Pulmonary artery endothelial cell (primary cell): Measurements from ENCODE around the gene VWC2L. TPM values are rescaled to one million over a fixed set of nuclear protein-coding genes. Genes with fewer than 3 reads are reported as not detected.

Experiments
- DNase-seq: peaks from one replicate; pipeline ENCODE4 v3.0.0-alpha.2; 2011; ENCODE audit warnings: low read depth, low spot score
- total RNA-seq: library from RNA; depleted of rRNA; stranded (reverse); fragments of >200 nt; gene quantifications from 2 replicates; pipeline ENCODE4 v1.2.3, GENCODE V29; 2014

Gene VWC2L
- total RNA-seq, 1 donor from 2014 or later, result not detected

DNA sequence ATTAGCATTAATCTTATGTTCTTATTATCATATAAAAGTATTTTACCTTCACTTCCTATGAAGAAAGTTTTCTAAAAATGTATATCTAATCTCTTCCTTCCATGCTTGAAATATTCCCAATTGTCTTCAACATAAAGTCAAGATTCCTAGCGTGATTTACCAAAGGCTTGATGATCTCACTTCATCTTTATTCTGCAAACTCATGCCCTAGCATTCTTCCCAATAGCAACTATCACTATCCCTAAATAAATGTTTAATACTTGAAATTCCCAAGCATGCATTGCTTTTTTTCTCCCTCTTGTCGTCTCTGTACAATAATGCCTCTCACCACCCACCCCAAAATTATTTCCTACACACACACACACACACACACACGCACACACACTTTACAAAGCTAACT lies 125.8 kb downstream of the VWC2L start:
- DNase-seq, result no peak

DNA sequence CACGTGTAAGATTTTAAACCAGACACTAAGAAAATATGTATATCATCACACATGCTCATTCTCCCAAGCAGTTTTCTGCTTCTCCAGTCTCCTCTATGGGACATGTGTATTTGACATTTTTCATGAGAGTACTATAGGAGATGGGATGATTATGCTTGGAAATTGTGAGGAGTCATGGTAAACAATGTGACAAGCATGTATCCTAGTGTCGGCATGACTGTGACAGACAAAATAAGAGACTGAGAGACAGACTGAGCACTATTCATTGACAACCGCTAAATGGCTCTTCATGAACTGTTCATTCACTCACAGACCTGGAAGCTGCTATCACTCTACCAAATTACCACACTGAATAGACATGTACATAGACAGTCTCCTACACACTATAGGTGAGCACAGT lies 127.1 kb downstream of the VWC2L start:
- DNase-seq, result no peak

GRCh38 chr2:214542295-214542694 lies 131.4 kb downstream of the VWC2L start:
- DNase-seq, result no peak

DNA sequence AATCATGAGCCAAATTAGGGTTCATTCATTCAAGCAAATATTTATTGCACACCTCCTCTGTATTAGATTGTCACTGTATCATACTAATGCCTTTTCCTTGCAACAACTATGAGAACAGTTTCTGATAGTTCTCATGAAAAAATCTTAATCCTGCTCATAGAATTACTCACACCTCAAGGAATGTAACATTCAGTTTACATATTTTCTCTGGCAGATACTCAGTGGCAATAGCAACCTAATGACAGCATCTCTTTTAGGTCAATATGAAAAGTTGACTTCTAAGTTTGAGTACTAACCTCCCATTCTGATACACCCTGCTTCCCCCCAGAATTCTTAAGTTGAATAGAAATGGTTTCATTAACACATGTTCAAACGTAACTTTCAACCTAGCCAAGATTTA lies 132.0 kb downstream of the VWC2L start:
- DNase-seq, result no peak

GRCh38 chr2:214543386-214543955 lies 132.6 kb downstream of the VWC2L start:
- DNase-seq, result no peak

DNA sequence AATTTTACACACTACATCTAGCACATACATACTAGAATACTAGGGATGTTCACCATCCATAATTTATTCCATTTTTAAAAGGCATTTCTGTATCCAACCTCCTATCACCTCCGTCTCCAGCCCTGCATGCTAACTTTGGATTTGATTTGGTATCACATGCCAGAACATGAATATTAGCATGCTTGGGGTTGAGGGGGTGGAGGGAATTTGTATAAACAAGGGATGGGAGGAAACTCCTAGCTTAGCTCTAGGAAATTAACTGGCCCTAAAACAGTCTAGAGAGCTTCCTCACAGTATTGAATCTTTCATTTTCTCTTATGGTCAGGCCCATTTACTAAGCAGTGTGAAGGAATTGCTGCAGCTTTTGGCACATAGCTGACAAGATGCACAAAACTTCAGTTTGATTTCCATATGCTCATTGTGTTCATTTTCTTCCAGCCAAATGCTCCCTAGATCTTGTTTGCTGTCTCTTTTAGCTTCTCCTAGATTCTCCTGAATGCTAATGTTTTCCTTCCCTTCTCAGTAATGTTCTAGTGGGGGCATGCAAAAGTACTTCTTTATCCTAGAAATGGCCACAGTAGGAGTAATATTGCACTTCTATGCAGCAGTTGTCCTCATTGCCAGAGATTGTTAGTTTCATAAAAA lies 135.2 kb downstream of the VWC2L start:
- DNase-seq, result no peak

DNA sequence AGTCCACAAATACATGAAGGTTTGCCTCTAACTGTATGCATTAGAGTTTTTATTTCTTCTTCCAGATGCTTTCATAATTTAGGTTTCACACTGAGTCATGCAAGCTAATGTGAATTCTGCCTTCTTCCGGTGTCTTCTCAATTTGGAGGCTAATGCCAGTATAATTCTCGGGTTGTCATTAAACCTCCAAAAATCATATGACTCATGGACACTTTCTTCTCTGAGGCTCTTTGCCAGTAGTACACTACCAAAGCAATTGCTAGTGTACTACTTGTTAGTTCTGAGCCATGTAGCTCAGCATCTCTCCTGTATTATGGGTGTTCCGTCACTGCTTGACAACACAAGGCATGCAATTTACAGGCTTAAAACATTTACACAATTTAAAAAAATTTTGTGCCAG lies 137.1 kb downstream of the VWC2L start:
- DNase-seq, result no peak

DNA sequence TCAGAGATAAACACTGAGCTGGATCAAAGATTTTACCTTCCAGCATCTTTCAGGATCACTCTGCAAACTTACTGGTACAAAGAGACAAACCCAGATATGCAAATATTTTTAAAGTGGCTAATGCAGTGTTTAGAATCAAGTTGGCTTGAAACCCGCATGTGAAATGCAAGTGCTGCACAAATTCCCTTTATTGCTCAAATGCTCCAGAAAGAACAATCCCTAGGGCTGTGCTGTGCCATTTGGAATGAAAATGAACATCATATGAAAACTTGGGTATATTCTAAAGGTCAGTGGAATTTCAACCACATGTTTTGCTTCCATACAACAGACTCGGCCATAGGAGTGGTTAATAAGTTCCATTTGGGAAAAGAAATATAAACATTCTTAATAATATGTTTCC lies 139.1 kb downstream of the VWC2L start:
- no peak for DNase-seq

DNA sequence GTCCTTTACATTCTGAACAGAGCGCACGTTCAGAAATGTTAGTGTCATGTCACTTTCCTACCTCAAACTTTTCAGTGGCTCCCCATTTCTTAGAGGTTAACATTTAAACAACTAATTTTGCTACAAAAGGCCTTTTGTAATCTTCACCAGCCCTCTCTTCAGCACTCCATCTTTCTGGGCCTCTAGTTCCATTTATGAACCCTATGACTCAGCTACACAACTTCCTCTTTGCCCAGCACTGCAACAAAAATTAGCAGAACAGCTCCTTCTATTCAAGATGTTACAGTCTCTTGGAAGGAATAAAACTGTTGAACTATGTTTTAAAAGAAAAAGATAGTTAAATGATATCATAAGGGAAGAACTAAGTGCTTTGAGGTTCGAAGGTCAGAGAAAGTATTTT lies 139.9 kb downstream of the VWC2L start:
- no peak for DNase-seq

DNA sequence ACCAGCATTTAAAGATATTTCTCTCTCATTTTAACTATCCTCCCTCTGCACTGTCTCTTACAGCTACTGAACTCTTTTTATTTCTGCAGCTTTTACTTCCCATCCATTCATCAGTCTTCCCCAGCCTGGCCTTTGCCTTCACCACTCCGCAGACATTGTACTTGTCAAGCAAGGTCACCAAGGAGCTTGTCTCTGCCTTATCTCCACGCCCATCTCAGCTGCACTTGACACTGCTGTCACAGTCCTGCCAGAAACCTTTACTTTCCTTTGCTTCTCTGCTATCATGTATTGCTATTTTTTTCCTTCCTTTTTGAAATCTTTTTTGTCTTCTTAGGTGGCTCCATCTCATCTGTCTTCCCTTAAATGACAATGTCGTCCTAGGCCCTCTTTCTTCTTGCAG lies 147.0 kb downstream of the VWC2L start:
- DNase-seq, result no peak

- no peak for DNase-seq
Measured at GRCh38 chr2:214558341-214558740, 147.5 kb downstream of the VWC2L start.

DNA sequence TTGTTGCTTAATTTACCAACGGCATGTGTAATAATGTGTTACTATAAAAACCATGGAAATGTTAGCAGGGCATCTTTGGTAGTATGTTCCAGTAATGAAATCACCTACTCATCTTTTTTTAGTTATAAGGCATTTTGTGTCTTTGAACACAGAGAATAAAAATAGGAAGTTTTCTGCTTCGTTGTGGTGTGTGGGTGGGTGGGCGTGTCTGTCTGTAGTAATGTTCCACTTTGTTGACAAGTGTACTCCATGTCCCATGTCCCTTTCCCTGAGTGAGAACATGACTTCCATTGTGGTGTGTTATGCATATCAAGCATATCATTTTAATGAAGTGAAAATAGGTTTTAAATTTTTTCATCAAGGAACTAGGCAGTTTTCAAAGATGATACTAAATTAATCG lies 149.3 kb downstream of the VWC2L start:
- DNase-seq, result no peak

GRCh38 chr2:214560618-214561190 lies 149.8 kb downstream of the VWC2L start:
- no peak for DNase-seq

- DNase-seq, result no peak
Measured at GRCh38 chr2:214565246-214565645, 154.4 kb downstream of the VWC2L start.

- no peak for DNase-seq
Measured at GRCh38 chr2:214566457-214566856, 155.6 kb downstream of the VWC2L start.

DNA sequence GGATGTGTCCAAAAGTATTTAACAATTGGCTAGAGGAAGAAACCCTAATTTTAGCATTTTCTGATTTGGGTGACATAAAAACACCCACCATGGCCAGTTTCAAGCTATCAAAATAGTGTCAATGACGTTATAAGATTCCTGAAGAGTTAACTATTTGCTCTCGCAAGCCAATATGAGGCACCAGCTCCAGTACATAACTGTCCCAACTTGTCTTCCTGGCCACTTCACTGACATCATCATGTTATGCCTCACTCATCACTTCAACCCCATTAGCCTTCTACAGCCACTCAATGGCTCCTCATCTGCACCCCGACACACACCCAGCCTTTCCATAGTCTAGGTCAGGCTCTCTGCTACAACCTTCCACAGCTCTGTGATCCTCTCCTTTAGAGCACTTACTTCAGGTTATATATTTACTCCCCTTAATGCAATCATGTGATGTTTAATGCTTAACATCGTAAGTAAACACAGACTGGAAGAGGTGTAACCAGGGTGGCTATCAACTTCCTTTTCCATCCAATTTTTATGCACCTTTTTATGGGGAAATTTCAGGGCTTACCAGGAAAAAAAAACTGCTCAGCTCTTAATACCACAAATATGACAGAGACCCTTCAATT lies 158.7 kb downstream of the VWC2L start:
- no peak for DNase-seq

- DNase-seq, result no peak
Measured at GRCh38 chr2:214574084-214574781, 163.4 kb downstream of the VWC2L start.

DNA sequence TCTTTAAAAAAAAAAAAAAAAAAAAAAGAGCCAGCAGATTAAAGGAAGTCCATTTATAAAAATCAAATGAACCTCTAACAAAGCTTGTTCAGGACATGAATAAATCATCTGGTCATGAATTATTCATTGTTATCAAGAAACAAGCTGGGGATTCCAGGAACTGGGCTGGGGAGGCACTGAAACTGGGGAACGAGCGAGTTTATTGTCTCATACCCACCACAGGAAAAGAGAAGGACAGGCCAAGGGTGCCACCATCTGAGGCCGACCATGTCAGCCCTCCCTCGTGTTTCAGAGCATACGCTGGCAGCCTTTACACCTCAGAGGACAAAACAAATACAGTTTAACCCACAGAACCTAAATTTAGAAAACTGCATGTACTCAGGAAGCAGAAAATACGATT lies 164.2 kb downstream of the VWC2L start:
- DNase-seq, result no peak

DNA sequence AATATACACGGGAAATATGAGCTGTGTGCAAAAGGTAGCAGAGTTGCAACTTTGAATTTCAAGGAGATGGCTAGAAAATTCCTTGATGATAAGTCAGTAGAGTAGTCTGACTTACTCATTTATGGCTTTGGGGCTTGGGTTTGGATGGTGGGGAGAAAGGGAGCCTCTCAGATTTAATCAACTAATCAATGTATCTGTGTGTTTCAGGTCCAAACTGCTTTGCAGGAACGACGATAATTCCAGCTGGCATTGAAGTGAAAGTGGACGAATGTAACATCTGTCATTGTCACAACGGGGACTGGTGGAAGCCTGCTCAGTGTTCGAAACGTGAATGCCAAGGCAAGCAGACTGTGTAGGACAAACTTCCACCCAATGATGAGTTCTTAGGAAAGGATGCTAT lies 164.6 kb downstream of the VWC2L start:
- DNase-seq, result no peak

DNA sequence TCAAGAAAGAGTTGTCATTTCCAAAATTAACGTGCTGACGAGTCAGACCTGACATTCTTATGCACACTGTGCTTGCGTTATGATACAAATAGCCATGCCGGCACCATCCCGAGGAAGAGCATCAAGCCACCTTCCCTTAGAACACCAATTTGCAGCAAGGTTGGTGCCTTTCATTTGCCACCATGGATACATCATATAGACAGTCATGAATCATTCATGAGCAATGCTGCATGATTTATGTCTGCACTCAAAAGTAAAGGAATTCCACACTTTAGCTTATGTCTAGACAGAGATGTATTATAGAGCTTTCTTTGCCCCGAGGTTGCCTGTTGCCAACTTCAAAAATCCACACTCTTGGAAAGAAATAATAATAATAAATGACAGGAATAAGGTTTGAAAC lies 166.9 kb downstream of the VWC2L start:
- DNase-seq, result no peak

GRCh38 chr2:214578442-214578841 lies 167.6 kb downstream of the VWC2L start:
- DNase-seq, result no peak

DNA sequence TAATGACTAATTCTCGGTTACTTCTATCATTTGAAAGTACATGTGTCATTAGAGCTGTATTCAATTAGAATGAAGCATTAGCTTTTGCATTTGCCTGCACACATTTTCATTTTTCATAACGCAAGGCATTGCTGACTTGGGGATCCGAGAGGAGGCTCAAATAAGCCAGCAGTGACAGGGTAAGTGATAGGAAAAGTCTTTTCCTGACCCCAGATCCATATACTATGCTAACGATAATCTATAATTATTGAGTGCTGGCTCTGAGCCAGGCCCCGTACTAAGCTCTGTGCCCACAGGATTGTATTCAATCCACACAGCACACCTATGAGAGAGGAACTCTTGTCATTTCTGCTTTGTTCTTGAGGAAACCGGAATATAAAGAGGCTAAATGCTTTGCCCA lies 168.2 kb downstream of the VWC2L start:
- no peak for DNase-seq
